ES-I3 (cell line): Measurements from ENCODE around the gene FGB.

Experiments used
- H3K36me3 ChIP-seq: 2 replicates; pipeline ENCODE4 v1.6.1; 2013; ENCODE audit warnings: mild to moderate bottlenecking, low read length, control low read depth, moderate library complexity; ENCODE audit not compliant: insufficient read depth
- H3K4me1 ChIP-seq: 2 replicates; pipeline ENCODE4 v1.6.1; 2013; ENCODE audit warnings: mild to moderate bottlenecking, control low read depth, low read length; ENCODE audit not compliant: insufficient read depth
- H3K9ac ChIP-seq: 2 replicates; pipeline ENCODE4 v1.6.1; 2013; ENCODE audit warnings: low read depth, mild to moderate bottlenecking, low read length, moderate library complexity
- H3K9me3 ChIP-seq: 2 replicates; pipeline ENCODE4 v1.6.1; 2013; ENCODE audit warnings: mild to moderate bottlenecking, low read length, moderate library complexity; ENCODE audit not compliant: control insufficient read depth, insufficient read depth

The FGB gene

DNA sequence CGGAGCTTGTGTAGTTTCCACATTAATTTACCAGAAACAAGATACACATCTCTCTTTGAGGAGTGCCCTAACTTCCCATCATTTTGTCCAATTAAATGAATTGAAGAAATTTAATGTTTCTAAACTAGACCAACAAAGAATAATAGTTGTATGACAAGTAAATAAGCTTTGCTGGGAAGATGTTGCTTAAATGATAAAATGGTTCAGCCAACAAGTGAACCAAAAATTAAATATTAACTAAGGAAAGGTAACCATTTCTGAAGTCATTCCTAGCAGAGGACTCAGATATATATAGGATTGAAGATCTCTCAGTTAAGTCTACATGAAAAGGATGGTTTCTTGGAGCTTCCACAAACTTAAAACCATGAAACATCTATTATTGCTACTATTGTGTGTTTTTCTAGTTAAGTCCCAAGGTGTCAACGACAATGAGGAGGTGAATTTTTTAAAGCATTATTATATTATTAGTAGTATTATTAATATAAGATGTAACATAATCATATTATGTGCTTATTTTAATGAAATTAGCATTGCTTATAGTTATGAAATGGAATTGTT, at the start of gene FGB:
Gene FGB, plus strand, starts transcription at position 315 of the 558 bp plus-strand sequence. Its CDS starts 8 bp downstream, at position 323.
- no peaks in the 10 kb centered on the region for H3K9me3 ChIP-seq
- no peaks in the 10 kb centered on the region; the same call in 1 of the 2 replicates for H3K4me1 ChIP-seq
- H3K9ac ChIP-seq, result no peak within 1 kb of the TSS
- H3K36me3 ChIP-seq, result no peaks in the 10 kb centered on the region

DNA sequence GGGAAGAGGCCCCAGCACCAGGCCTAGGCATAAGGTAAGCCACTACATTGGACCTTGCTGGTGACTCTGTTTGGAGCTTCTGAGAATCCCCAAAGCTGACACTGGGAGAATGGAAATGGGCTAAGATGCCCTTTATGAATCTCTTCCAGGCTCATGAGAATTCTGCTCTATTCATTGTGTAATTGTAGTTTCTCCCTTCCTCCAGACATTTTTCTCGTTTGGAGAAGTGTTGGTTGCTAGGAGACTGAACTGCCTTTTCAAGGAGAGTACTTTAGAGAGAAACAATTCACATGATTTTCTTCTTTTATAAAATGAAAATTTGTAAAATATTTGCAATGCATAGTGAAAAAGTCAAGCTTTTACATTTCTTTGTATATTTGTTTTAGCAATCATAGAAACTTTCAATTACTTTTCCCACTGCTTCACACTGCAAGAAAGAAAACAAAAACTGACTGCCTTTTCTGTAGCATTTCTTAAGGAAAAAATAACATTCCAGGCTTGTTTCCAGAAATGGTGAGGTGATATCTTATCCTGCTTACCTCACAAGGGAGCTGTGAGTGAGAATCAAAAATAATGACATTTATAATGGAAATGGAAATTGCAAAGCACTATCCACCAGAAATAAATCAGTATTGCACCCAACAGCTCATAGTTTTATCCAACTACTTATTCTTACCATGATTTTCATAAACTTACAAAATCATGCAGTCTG, 46.3 kb upstream of the FGB start:
- H3K9ac ChIP-seq, result no peak overlapping the region
- H3K4me1 ChIP-seq, result no peaks in the 10 kb centered on the region
- no peaks in the 10 kb centered on the region for H3K36me3 ChIP-seq

DNA sequence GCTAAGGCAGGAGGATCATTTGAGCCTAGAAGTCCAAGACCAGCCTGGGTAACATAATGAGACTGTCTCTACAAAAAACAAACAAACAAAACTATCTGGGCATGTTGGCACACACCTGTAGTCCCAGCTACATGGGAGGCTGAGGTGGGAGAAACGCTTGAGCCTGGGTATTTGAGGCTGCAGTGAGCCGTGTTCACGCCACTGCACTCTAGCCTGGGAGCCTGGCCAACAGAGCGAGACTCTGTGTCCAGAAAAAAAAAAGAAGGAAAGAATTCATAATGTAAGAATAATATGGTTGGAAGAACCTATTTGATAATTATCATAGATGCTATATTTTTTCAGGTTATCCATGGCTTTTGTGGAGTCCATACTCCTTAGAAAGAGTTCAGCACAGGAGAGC, 45.2 kb upstream of the FGB start:
- no peak overlapping the region for H3K9ac ChIP-seq
- no peaks in the 10 kb centered on the region for H3K36me3 ChIP-seq
- H3K4me1 ChIP-seq, result no peaks in the 10 kb centered on the region
- H3K9me3 ChIP-seq, result no peaks in the 10 kb centered on the region

More for the DNA sequence above, 46.3 kb upstream of the FGB start:
- H3K9me3 ChIP-seq, result no peaks in the 10 kb centered on the region

DNA sequence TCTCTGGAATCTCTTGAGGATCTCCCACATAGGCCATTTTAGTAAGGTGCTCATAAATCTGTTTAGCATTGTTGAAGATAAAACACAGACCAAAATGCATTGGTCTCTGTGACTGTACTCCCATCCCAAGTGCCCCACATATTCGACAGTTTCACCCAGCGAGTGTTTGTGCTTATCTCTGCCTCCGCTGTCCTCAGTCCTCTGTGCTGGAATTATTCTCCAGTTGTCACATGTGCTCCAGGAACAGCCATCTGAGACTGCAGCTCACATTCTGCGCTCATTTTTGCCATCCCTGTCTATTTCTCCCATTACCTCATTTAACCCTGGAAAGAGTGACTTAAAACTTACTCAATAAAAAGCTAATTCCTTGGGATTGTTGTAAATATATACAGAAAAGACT, 43.6 kb upstream of the FGB start:
- Histone ChIP-seq H3K4me1 (no peaks in the 10 kb centered on the region), H3K9me3 (no peaks in the 10 kb centered on the region), H3K9ac (no peak overlapping the region), H3K36me3 (no peaks in the 10 kb centered on the region)

DNA sequence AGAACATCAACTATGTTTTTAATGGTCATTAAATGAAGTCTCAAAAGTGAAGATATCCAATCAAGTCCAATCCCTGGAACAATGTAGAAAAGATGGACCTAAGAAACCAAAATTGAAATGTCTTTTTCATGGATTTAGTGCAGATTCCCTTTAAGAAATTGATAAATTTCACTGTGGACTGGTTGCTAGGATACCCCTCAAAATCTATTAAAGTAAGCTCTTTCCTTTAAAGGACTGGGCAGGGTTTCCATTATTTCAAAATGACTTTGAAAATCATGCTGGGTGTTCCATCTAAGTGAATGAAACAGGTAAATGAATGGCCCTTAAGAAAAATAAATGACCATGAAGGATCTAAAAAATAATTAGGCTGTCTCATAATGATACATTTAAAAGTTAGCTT, 41.2 kb upstream of the FGB start:
- no peaks in the 10 kb centered on the region for H3K4me1 ChIP-seq
- no peak overlapping the region for H3K9ac ChIP-seq
- no peaks in the 10 kb centered on the region for H3K9me3 ChIP-seq
- no peaks in the 10 kb centered on the region for H3K36me3 ChIP-seq

DNA sequence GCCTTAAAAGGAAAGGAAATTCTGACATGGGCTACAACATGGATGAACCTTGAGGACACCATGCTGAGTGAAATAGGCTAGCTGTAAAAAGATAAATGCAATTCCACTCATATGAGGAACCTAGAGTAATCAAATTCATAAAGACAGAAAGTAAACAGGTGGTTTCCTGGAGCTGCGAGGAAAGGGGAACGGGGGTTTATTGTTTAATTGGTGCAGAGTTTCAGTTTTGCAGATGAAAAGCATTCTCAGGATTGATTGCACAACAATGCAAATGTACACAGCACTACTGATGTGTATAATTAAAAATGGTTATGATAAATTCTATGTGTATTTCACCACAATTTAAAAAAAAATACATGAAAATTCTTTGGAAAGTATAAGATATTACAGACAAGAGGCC, 36.7 kb upstream of the FGB start:
- no peak overlapping the region for H3K9ac ChIP-seq
- H3K9me3 ChIP-seq, result no peaks in the 10 kb centered on the region
- H3K4me1 ChIP-seq, result no peaks in the 10 kb centered on the region
- no peaks in the 10 kb centered on the region for H3K36me3 ChIP-seq

DNA sequence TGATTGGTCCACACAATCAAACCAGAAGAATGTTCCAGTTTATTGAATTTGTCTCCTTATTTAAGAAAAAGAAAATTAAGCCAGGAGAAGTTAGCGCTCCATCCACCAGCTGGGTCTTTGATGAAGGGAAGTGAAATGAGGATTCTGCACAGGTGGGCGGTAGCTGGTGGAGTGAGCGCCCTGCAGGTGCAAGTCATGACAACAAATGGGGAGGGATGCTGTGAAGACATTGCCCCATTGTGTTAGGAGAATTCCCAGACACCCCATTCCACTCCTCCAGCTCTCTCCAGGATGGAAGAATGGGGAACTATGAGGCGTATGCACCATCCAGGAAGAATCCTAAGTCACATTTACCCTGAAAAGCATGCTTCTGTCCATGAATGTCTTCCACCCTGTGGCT, 35.5 kb upstream of the FGB start:
- H3K9me3 ChIP-seq, result no peaks in the 10 kb centered on the region
- no peaks in the 10 kb centered on the region for H3K36me3 ChIP-seq
- H3K4me1 ChIP-seq, result no peaks in the 10 kb centered on the region
- H3K9ac ChIP-seq, result no peak overlapping the region

DNA sequence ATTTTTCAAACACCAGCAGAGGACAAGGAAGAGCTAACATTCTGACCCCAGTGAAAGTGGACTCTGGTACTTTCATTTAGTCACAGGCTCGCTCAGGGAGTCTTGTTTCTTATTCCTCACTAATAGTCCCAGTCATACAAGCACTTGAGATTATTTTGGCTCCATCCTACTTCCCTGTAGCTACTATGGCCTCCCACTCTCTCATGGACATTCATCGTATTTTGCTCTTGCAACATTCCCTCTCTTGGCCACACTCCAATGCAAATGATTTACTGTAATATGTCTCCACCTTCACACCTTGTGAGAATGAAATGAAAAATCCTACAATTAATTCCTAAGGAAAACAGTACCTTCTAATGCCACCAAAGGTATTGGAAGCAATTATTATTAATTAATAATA, 33.9 kb upstream of the FGB start:
- no peaks in the 10 kb centered on the region for H3K9me3 ChIP-seq
- no peaks in the 10 kb centered on the region for H3K4me1 ChIP-seq

DNA sequence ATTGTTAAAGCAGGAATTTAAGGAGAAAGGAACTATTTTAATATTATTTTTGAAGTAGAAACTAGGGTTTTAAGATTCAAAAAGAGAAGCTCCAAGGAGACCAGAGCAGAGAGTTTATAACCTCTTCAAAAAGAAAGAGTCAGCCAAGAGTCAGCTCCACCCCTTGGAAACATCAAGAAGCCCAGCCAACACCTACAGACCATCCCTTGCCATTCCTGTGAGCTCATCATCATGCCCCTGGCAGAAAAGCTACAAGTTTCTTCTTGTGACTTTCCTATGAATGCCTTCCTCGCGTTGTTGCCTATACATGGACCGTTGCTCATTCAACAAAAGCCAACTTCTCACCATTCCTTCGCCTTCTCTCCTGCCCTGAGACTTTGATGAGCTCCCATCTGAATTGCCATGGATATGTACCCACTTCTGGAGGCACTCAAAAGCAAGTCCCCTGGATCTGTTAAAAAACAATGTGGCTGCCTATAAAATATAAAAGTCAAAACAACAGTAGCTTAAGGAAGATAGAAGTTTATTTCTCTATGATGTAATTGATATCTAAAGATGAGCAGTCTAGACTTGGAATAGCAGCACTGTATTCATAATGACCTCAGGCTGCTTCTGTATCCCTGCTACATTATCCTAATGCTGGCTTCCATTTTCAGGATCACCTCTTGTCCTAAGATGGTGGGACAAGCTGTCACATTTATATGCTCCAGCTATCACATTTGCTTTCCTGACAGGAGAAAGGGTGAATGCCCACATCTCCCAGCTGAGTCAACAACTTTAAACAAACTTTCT, 32.9 kb upstream of the FGB start:
- Histone ChIP-seq H3K4me1 (no peaks in the 10 kb centered on the region), H3K9ac (no peak overlapping the region), H3K9me3 (no peaks in the 10 kb centered on the region), H3K36me3 (no peaks in the 10 kb centered on the region)

More for the DNA sequence above, 33.9 kb upstream of the FGB start:
- H3K9ac ChIP-seq, result no peak overlapping the region
- no peaks in the 10 kb centered on the region for H3K36me3 ChIP-seq

DNA sequence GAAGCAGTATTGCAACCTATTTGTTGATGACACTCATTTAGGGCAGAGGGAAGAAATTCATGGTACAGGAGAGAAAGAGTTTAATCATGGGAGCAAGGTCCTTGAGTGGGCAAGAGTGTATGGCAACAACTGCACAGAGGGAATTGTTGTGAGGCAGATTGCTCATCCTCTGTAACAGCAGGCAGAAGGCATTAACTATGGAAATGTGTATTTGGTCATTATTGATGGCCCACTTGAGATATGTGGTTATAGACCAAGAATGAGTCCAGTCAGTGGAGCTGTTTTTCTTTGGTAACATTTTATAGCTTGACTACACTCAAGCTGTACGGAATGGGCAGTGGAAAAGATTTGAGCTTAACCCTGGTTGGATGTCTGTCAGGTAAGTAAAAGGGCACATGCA, 28.5 kb upstream of the FGB start:
- no peaks in the 10 kb centered on the region for H3K4me1 ChIP-seq
- peaks cover 12% of the 10 kb centered on the region for H3K36me3 ChIP-seq
- H3K9ac ChIP-seq, result no peak overlapping the region
- H3K9me3 ChIP-seq, result no peaks in the 10 kb centered on the region

DNA sequence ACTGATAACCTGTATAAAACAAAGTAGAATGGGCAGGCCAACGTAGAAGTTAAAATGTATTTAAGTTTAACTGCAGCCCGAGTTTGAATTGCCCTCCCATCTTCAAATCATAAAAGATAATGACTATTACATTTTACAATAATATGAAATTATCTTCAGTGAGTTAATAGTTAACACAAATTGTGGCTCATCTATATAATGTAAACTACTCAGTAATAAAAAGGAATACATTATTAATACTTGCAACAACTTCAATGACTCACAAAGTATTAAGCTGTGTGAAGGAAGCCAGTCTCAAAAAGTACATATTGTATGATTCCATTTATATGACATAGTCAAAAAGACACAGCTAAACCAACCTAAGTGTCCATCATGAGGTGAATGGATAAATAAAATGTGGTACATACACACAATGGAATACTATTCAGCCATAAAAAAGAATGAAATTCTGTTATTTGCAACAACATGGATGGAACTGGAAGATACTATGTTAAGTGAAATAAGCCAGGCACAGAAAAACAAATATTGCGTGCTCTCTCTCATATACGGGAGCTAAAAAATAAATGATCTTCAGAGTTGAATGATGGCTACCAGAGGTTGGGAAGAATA, 20.4 kb upstream of the FGB start:
- H3K9ac ChIP-seq, result no peak overlapping the region
- H3K36me3 ChIP-seq, result peaks cover 16% of the 10 kb centered on the region
- no peaks in the 10 kb centered on the region for H3K9me3 ChIP-seq
- no peaks in the 10 kb centered on the region for H3K4me1 ChIP-seq

DNA sequence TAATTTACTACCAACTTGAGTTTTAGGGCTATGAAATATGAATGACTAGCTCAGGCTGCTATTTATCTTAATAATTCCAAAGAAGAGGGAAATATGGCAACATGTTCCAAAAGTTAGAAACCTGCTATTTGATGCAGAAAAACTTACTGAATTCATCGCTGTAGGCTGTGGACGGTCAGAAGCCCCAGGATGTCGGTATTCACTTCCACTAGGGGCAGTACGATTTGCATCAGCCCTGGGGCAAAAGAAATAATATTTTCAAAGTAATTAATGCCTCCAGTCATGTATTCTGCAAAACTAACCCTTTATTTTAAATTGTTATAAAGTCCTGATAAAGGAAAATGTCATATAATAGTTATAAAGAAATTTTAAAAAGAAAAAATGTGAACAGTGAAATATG, 17.1 kb upstream of the FGB start:
- Histone ChIP-seq H3K9me3 (no peaks in the 10 kb centered on the region), H3K4me1 (no peaks in the 10 kb centered on the region), H3K36me3 (peaks cover 6% of the 10 kb centered on the region), H3K9ac (no peak overlapping the region)

DNA sequence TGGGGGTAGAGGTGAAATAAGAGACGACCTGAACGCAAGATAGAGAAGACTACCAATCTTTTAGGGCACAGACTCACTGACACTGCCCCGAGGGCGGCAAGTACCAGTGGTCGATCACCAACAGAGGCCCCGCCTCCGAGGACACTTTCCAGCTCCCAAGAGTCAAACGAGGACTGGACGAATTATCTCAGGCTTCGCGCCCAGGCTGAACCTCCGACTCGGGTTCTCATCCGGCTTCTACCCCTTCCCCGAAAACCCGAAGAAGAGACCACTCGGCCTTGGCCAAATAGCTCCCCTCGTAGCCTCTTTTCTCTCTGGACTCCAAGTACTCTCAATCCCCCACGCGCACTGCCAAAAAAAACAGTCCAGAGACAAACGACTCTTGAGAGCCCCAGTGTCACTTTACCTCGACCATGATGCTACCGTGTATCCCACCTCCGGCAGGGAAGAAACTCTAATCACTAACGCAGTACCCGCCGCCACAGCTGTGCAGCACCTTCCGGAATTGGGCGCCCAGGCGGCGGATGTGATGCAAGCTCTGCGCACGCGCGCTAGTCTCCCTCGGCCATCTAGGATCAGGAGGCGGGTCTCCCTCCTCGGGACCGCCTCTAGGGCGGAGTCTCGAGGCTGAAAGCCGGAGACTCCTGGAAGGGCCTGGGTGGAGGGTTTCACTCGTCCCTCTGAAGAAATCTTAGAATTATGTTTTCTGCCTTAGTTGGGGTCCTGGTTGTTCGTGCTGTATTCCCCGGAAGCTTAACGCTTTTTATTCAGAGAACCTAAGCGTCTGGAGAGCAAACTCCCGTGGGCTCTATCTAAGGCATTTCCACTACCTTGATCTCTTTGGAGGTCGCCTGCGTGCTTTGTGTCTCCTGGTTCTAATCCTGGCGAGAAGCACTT, 12.7 kb upstream of the FGB start, which contains the start of gene PLRG1:
Gene PLRG1, minus strand, starts transcription at position 507 of the 897 bp plus-strand sequence. Its CDS starts 92 bp downstream, at position 415.
- Histone ChIP-seq H3K9me3 (no peaks in the 10 kb centered on the region), H3K4me1 (no peaks in the 10 kb centered on the region), H3K36me3 (no peaks in the 10 kb centered on the region; the same call in none of the 2 replicates), H3K9ac (peak within 1 kb of the TSS; percentile 82)
